Endodermal cell (in vitro differentiated cells): ENCODE data around the gene UBE2V1. TPM values are rescaled to one million over a fixed set of nuclear protein-coding genes. Genes with fewer than 3 reads are reported as not detected.
A peak's percentile ranks its signal among the peaks of the same experiment; 100 is the strongest.

Source experiments
- DNase-seq: peaks from one replicate; pipeline ENCODE4 v3.0.0-alpha.2; 2017
- H3K27ac ChIP-seq: 2 replicates; pipeline ENCODE4 v1.5.1; 2013; ENCODE audit warnings: mild to moderate bottlenecking, low read depth, low read length, moderate library complexity
- H3K27me3 ChIP-seq: 2 replicates; pipeline ENCODE4 v1.6.1; 2013; ENCODE audit warnings: mild to moderate bottlenecking, low read length, moderate library complexity; ENCODE audit not compliant: insufficient read depth, control insufficient read depth, poor library complexity, severe bottlenecking
- H3K36me3 ChIP-seq: 2 replicates; pipeline ENCODE4 v1.7.0; 2013; ENCODE audit warnings: mild to moderate bottlenecking, low read length, moderate library complexity; ENCODE audit not compliant: control insufficient read depth, insufficient read depth
- H3K4me1 ChIP-seq: one replicate; pipeline ENCODE4 v1.7.0; 2013; ENCODE audit warnings: low read length; ENCODE audit not compliant: control insufficient read depth, insufficient read depth
- H3K4me3 ChIP-seq: 2 replicates; pipeline ENCODE4 v1.5.1; 2013; ENCODE audit warnings: mild to moderate bottlenecking, low read length, moderate library complexity
- H3K9ac ChIP-seq: 2 replicates; pipeline ENCODE4 v1.6.1; 2013; ENCODE audit warnings: mild to moderate bottlenecking, low read length, moderate library complexity; ENCODE audit not compliant: poor library complexity, severe bottlenecking; ENCODE audit errors: extremely low read depth
- H3K9me3 ChIP-seq: 2 replicates; pipeline ENCODE4 v1.6.1; 2013; ENCODE audit warnings: mild to moderate bottlenecking, low read length, moderate library complexity; ENCODE audit not compliant: control insufficient read depth
- H3K27ac Mint-ChIP-seq: 2 replicates; pipeline ENCODE4 v1.8.0; 2020; ENCODE audit warnings: mixed read lengths
- H3K27me3 Mint-ChIP-seq: 2 replicates; pipeline ENCODE4 v1.8.0; 2021; ENCODE audit warnings: mild to moderate bottlenecking, mixed read lengths; ENCODE audit not compliant: insufficient read depth
- H3K36me3 Mint-ChIP-seq: 2 replicates; pipeline ENCODE4 v1.8.0; 2020; ENCODE audit warnings: low read depth, mixed read lengths
- H3K4me1 Mint-ChIP-seq: 2 replicates; pipeline ENCODE4 v1.8.0; 2020; ENCODE audit warnings: mixed read lengths
- H3K4me3 Mint-ChIP-seq: 2 replicates; pipeline ENCODE4 v1.8.0; 2020; ENCODE audit warnings: mild to moderate bottlenecking, moderate library complexity, mixed read lengths
- H3K9me3 Mint-ChIP-seq: 2 replicates; pipeline ENCODE4 v1.8.0; 2020; ENCODE audit warnings: mild to moderate bottlenecking, mixed read lengths
- CTCF ChIP-seq: fragments of 200-600 bp; sonication (generic); conservative IDR thresholded peaks from 2 replicates; pipeline ENCODE4 v1.5.0; 2021; ENCODE audit warnings: antibody characterized with exemption, mild to moderate bottlenecking
- WGBS, 2 experiments: methylation state at CpG; one replicate each; pipeline versions ENCODE4 v1.1.5 to v1.1.7; 2013; ENCODE audit warnings: missing lambda C conversion rate in 2 of 2, mixed read lengths in 1 of 2; ENCODE audit not compliant: insufficient coverage in 1 of 2, insufficient read length in 1 of 2; 5-methylcytosine and 5-hydroxymethylcytosine counted together
- total RNA-seq, 2 donors: library from RNA; stranded (reverse); fragmentation: NEBNext Ultra II Directional in 1 of 2; extraction: Animal tissue kit (Norgen Biotek cat#: 25700) in 1 of 2; gene quantifications; 2 replicates in 1 of 2; 3 replicates in 1 of 2; pipeline ENCODE4 v1.2.1, GENCODE V29; 2021

Gene UBE2V1
- total RNA-seq, 2 donors from 2014 or later, result 165 to 168 TPM

GRCh38 chr20:50111829-50112495 is 988 bp downstream of the UBE2V1 start:
- peaks cover 3% of the 10 kb centered on the region for H3K4me1 ChIP-seq
- Mint-ChIP-seq H3K4me1 (peaks cover 46% of the 10 kb centered on the region), H3K9me3 (no peaks in the 10 kb centered on the region), H3K36me3 (peaks cover 26% of the 10 kb centered on the region), H3K27ac (peak overlapping the region; percentile 94), H3K4me3 (peak overlapping the region; percentile 94), H3K27me3 (no peaks in the 10 kb centered on the region)
- H3K36me3 ChIP-seq, result peaks cover 15% of the 10 kb centered on the region
- H3K9ac ChIP-seq, result peak overlapping the region; percentile 89
- 24 to 26% methylated on average over 6 to 9 of the region's 9 CpGs for WGBS, 2 experiments
- no peaks in the 10 kb centered on the region for H3K9me3 ChIP-seq
- DNase-seq, result no peak
- H3K27me3 ChIP-seq, result no peaks in the 10 kb centered on the region
- H3K27ac ChIP-seq, result no peak overlapping the region
- peak overlapping the region; percentile 92 for H3K4me3 ChIP-seq
- TF ChIP-seq CTCF, result no peak

- TF ChIP-seq CTCF, result no peak
- DNase-seq, result no peak
- peaks cover 27% of the 10 kb centered on the region for H3K36me3 Mint-ChIP-seq
- Histone ChIP-seq H3K4me1 (peaks cover 3% of the 10 kb centered on the region), H3K27ac (no peak overlapping the region), H3K36me3 (peaks cover 15% of the 10 kb centered on the region), H3K27me3 (no peaks in the 10 kb centered on the region), H3K9ac (no peak overlapping the region), H3K4me3 (peak overlapping the region; percentile 92), H3K9me3 (no peaks in the 10 kb centered on the region)
- peak overlapping the region; percentile 94 for H3K27ac Mint-ChIP-seq
- H3K27me3 Mint-ChIP-seq, result no peaks in the 10 kb centered on the region
- peak overlapping the region; percentile 94 for H3K4me3 Mint-ChIP-seq
- 78 to 83% methylated on average over 9 to 10 of the region's 10 CpGs for WGBS, 2 experiments
- H3K4me1 Mint-ChIP-seq, result peaks cover 45% of the 10 kb centered on the region
- no peaks in the 10 kb centered on the region for H3K9me3 Mint-ChIP-seq
Measured at GRCh38 chr20:50111120-50111828, 1.7 kb downstream of the UBE2V1 start.

GRCh38 chr20:50110141-50111047 is 2.6 kb downstream of the UBE2V1 start:
- peaks cover 40% of the 10 kb centered on the region for H3K4me1 Mint-ChIP-seq
- Histone ChIP-seq H3K36me3 (peaks cover 15% of the 10 kb centered on the region), H3K9ac (no peak overlapping the region), H3K4me3 (peak overlapping the region; percentile 92), H3K27me3 (no peaks in the 10 kb centered on the region), H3K27ac (no peak overlapping the region), H3K9me3 (no peaks in the 10 kb centered on the region), H3K4me1 (peaks cover 3% of the 10 kb centered on the region)
- peak overlapping the region; percentile 78 for H3K27ac Mint-ChIP-seq
- no peak for TF ChIP-seq CTCF
- H3K36me3 Mint-ChIP-seq, result peaks cover 27% of the 10 kb centered on the region
- no peaks in the 10 kb centered on the region for H3K9me3 Mint-ChIP-seq
- 88 to 94% methylated on average over 3 to 4 of the region's 4 CpGs for WGBS, 2 experiments
- H3K27me3 Mint-ChIP-seq, result no peaks in the 10 kb centered on the region
- no peak for DNase-seq
- H3K4me3 Mint-ChIP-seq, result no peak overlapping the region
